ENCODE results near the gene F13B.
"Not testable (repeated sequence)": the region's sequence is repeated elsewhere in the genome, so short reads cannot be mapped to it uniquely, and the experiment has no call there.

Gene F13B

GRCh38 chr1:197017558-197018146, 49.4 kb downstream of the F13B start:
- TF ChIP-seq ZNF274 (IDR thresholded peaks at IDR 0.05; ENCODE audit: low read depth, low read length) = no peak
- H3K4me3 ChIP-seq (ENCODE audit: low read length) = no peak overlapping the region

- TF ChIP-seq ZNF274 (IDR thresholded peaks at IDR 0.05; ENCODE audit: low read depth, low read length) = no peak
- H3K4me3 ChIP-seq (ENCODE audit: low read length) = no peak overlapping the region
Observed at GRCh38 chr1:197016751-197017150, 50.3 kb downstream of the F13B start.

- no peak for TF ChIP-seq ZNF274 (IDR thresholded peaks at IDR 0.05; ENCODE audit: low read depth, low read length)
Observed at GRCh38 chr1:197013234-197013633, 53.8 kb downstream of the F13B start.

GRCh38 chr1:197011614-197012013, 55.4 kb downstream of the F13B start:
- no peak overlapping the region for H3K4me3 ChIP-seq (ENCODE audit: low read length)
- TF ChIP-seq ZNF274 (IDR thresholded peaks at IDR 0.05; ENCODE audit: low read depth, low read length) = no peak

More at GRCh38 chr1:197013234-197013633, 53.8 kb downstream of the F13B start:
- no peak overlapping the region for H3K4me3 ChIP-seq (ENCODE audit: low read length)

GRCh38 chr1:197008861-197009260, 58.2 kb downstream of the F13B start:
- no peak overlapping the region for H3K4me3 ChIP-seq (ENCODE audit: low read length)
- no peak for TF ChIP-seq ZNF274 (IDR thresholded peaks at IDR 0.05; ENCODE audit: low read depth, low read length)

- no peak overlapping the region for H3K4me3 ChIP-seq (ENCODE audit: low read length)
- TF ChIP-seq ZNF274 (IDR thresholded peaks at IDR 0.05; ENCODE audit: low read depth, low read length) = no peak
Observed at GRCh38 chr1:197003132-197003531, 63.9 kb downstream of the F13B start.

GRCh38 chr1:197001828-197002227, 65.2 kb downstream of the F13B start:
- TF ChIP-seq ZNF274 (IDR thresholded peaks at IDR 0.05; ENCODE audit: low read depth, low read length) = no peak
- H3K4me3 ChIP-seq (ENCODE audit: low read length) = no peak overlapping the region

- no peak overlapping the region for H3K4me3 ChIP-seq (ENCODE audit: low read length)
- no peak for TF ChIP-seq ZNF274 (IDR thresholded peaks at IDR 0.05; ENCODE audit: low read depth, low read length)
Observed at GRCh38 chr1:196997423-196997822, 69.6 kb downstream of the F13B start.

- no peak for TF ChIP-seq ZNF274 (IDR thresholded peaks at IDR 0.05; ENCODE audit: low read depth, low read length)
- no peak overlapping the region for H3K4me3 ChIP-seq (ENCODE audit: low read length)
Observed at GRCh38 chr1:196993916-196994315, 73.1 kb downstream of the F13B start.

- H3K4me3 ChIP-seq (ENCODE audit: low read length) = not testable (repeated sequence)
Observed at GRCh38 chr1:196991919-196992651, 75.0 kb downstream of the F13B start.

All from GM08714 (cell line).